ENCODE results near the gene ZNF425.
"Not testable (repeated sequence)": the region's sequence is repeated elsewhere in the genome, so short reads cannot be mapped to it uniquely, and the experiment has no call there.

Gene ZNF425

DNA sequence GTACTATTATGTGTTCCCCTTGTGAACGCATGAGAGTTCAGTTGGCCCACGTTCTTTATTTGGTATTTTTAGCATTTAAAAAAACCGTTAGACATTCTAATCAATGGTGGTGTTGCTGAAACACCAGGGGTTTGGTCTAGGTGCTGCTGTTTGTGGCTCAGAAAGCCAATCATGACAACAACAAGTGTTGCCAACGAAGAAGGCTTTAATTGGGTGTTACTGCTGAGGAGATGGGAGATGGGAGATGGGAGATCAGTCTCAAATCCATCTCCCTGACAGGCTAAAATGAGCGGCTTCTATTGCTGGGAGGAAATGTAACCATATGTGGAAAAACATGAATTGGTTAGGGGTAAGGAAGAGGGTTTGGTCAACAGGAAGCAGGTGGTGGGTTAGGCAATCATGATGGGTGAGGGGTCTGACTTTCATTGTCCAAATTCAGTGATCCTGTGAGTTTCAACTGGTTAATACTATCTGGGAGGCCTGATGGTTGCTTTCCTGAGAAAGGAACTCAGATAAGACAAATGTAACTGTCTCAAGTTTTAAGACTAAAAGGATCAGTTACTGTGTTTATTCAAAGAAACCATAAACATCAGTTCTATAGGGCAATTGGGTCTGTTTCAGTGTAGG, 4.6 kb upstream of the ZNF425 start:
- no peak for DNase-seq

DNA sequence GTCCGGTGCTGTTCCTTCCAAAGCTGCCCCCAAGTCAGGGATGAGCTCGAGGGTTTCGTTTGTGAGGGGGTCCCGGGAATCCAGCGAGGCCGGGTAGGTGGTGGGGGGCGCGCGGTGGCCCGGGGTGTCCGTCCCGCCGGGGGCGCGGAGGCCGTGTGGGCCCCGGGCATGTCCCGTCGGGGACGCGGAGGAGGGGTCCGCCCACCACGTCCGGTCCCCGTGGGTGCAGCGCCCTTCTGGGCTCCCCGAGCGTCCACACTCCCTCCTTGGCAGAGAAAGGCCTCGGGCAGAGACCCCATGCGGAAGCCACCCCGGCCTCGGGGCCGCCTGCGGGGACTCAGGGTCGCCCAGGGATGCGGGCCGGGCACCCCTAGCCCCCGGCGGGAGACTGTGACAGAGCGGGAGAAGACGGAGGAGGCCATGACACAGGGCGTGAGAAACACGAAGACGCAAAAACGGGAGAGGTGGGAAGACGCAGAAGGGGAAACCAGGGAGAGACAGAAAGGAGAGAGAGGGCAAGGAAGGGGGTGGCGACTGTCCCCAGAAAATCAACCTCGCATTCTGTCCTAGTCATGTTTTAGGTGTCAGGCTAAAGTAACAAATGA, 640 bp upstream of the ZNF425 start:
- DNase-seq = peak; percentile 37

DNA sequence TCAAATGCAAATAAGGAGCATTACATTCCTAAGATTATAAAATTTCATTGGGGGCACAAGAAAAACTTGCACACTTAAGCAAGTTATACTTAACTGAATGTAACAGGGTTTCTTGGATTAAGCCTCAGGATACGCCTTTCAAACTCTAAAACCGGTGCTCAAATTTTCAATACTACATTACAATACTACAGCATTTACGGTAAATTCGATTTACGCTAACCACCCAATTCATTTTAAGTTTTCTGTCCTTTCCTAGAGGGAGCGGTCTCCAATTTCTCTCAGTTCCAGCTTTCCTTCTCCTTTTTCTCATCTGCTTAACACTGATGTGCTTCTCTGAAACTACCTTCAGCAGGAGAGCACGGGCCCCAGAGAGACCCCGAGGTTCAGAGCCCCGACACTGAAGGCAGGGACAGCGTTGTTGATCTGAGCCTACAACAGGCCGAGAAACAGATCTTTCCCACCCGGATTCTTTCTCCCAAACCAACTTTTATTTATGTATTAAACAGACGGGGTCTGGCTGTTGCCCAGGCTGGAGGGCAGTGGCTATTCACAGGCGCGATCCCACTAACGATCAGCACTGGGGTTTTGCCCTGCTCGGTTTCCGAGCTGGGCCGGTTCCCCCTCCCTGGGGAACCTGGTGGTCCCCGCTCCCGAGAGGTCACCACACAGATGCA, 798 bp downstream of the ZNF425 start:
- no peak for DNase-seq

DNA sequence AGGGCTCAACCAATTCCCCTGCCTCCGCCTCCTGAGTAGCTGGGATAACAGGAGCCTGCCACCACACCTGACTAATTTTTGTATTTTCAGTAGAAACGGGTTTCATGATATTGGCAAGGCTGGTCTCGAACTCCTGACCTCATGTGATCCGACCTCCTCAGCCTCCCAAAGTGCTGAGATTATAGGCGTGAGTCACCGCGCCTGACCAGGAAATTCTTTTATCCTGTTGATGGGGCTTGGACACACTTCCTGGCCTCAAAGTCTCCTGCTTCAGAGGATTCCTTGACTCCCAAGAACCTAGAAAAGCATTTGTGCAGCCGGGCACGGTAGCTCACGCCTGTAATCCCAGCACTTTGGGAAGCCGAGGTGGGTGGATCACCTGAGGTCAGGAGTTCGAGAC, 16.2 kb downstream of the ZNF425 start:
- no peak for DNase-seq

DNA sequence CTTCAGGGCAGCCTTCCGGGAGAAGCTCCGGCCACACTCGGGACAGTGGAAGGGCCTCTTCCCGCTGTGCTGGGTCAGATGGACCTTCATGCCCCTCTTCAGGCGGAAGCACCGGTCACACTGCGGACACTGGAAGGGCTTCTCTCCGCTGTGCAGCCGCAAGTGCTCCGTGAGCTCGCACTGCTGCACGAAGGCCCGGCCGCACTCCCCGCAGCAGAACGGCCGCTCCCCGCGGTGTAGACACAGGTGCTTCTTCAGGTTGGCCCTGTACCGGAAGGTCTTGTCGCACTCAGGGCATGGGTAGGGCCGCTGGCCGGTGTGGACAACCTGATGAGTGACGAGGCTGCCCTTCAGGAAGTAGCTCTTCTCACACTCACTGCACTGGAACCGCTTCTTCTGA, 21.4 kb downstream of the ZNF425 start:
- no peak for DNase-seq

DNA sequence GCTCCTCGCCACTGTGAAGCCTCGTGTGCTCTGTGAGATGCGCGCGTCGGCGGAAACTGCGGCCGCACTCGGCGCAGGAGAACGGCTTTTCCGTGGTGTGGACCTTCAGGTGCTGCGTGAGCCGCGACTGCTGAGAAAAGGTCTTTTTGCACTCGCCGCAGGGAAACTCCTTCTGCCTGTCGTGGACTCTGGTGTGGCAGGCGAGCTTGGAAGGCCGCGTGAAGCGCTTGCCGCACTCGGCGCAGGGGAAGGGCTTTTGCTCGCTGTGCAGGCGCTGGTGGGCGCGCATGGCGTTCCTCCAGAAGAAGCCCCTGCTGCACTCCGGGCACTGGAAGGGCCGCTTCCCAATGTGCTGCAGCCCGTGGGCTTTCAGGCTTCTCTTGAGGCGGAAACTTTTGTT, 21.9 kb downstream of the ZNF425 start:
- no peak for DNase-seq

DNA sequence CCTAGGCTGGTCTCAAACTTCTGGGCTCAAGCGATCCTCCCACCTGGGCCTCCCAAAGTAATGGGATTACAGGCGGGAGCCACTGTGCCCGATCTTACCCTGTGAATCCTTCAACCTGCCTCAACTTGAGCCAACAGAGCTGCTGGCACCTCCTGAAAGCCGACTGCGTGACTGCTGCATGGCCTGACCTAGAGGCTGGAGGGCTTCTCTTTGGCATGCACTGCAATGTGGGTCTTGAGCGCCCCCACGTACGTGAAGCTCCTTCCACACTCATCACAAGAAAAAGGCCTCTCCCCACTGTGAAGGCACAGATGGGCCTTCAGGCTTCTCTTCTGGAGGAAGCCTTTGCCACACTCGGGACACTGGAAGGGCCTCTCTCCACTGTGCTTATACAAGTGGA, 22.7 kb downstream of the ZNF425 start:
- DNase-seq = no peak

DNA sequence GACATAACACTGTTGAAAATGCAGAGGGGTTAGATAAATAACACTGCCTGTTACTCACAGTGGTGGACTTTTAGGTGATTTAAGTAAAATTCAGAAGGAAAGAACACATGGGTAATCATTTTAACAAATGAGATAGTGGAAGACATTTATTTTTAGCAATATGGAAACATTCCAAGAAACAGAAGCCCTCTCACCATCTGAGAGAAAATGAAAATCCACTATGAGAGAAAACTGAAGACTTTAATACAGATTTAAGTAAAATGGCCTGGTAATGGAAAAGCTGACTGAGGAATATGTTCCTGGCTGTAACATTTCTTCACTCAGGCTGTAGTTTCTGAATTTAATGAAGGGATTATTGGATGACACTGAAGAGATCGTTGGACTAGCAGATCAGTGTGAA, 23.5 kb downstream of the ZNF425 start:
- DNase-seq = no peak

DNA sequence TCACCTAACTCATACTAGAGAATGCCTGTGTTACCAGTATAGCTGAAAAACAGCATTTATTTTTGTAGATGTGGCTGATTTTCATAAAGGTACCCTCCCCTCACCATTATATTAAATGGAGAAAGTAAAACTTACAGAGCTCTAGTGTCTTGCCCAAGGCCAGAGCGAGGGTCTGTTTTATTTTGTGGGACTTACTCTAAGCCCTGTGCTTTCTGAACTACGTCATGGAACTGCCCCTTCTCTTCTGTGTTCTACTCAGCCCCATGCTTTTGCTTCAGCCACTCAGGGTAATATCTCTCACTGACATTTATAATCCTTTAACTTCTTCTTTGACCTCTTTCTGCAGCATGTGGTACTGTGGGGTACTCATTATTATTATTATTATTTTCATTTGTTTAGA, 25.3 kb downstream of the ZNF425 start:
- DNase-seq = no peak

DNA sequence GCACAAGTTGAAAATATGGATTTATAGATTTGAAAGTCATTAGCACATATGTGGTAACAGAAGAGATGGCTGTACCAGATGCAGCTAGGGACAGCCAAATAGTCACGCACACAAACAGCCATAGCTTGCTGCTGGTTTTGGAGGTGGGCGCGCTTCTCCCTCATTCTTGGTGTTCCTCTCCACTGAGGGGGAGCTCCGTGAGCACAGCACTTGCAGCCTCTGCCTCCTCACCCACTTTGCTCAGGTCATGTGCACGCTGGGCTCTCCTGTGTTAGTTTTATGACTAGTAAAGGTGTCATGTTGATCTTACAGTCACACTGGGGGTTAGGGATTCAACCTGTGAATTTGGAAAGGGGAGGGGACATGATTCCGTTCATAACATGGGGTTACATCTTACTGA, 27.1 kb downstream of the ZNF425 start:
- DNase-seq = no peak

DNA sequence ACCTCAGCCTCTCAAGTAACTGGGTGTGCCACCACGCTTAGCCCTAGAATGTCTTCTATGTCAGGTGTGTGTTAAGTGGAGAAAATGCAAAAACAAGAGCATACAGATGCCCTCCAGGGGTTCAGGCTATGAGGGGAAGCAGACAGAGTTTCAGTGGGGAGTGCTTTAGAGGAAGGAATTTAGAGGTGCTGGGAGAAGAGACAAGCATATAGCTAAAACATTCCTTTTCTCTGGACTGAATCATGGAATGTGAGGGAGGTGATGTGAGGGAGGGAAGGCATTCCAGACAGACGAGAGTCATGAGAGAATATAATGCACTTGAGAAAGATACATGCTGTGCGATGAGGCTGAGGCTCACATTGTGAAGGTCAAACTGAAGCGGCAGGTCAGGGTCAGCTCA, 29.0 kb downstream of the ZNF425 start:
- no peak for DNase-seq

DNA sequence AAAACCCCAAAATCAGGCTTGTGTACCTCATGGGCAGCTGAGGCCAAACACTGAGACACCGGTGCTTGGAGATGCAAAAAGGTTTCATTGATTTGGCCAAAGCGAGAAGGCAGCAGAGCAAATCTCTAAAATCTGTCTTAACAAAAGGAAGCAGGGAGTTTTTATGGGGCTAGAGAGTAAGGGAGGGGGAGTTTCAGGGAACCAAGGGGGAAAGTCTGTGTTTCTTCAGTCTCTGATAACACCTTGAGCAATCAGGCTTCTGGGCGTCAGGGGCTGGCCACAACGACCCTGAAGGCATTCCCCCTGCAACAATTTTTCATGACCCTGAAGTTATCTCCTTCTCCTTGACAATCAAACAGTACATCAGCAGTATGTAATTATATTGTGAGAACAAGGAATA, 32.9 kb downstream of the ZNF425 start:
- DNase-seq = no peak

DNA sequence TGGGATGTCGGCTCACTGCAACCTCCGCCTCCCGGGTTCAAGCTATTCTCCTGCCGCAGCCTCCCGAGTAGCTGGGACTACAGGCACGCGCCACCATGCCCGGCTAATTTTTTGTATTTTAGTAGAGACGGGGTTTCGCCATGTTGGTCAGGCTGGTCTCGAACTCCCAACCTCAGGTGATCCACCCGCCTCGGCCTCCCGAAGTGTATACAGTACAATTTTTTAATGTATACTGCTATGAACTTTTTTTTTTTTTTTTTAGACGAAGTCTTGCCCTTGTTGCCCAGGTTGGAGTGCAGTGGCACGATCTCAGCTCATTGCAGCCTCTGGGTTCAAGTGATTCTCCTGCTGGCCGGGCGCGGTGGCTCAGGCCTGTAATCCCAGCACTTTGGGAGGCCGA, 33.9 kb downstream of the ZNF425 start:
- DNase-seq = not testable (repeated sequence)

DNA sequence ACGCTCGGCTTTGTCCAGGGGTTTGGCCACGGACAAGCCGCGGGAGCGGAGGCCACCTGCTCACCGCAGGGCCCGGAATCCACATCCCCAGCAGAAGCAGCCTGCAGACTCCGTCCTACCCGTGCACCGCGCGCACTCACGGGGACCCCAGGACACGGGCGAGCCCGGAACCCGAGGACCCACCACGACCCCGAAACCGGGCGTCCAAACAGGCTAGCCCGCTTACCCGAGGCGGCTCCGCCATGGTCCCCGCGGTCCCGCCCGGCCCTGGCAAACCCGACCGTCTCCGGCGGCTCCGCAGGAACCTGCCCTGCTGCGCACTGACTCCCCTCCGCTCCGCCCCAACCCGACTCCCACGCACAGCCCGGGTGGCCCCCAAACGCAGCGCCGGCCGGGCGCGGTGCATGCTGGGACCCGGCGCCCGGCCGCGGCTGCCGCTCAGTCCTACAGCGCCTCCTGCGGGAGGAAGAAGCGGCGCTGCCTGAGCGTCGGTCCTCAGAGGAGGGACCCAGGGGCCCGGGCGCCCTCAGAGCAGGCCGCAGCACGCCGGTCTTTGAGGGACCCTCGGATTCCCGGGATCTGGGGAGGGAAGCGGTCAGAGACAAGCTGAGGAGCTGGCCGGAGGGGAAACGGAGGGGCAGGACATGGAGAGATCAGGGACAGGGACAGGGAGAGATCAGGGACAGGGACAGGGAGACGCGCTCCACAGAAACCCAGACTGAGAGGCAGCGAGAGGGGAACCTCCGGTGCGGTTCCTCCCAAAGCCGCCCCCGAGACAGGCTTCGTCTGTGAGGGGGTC, 35.5 kb downstream of the ZNF425 start, which contains the start of gene ZNF786:
TSS of gene ZNF786 (minus strand) at position 322 of the 799 bp plus-strand sequence. CDS start at position 244, 78 bp downstream.
- DNase-seq = peak; percentile 89

DNA sequence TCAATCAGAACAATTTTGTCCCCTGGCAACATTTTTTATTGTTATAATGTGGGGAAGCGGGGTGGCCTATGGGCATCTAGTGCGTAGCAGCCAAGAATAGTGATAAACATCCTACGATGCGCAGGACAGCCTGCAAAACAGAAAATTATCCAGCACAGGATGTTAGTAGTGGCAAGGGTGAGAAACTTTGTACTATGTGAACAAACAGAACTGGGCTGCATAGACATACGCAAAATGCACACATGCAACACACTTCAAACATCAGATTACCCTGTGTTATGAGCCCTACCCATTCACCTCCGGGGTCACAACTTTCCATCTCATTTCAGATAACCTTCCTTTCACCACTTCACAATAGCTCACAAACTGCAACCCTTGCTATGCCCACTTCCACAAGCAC, 38.7 kb downstream of the ZNF425 start:
- DNase-seq = no peak

DNA sequence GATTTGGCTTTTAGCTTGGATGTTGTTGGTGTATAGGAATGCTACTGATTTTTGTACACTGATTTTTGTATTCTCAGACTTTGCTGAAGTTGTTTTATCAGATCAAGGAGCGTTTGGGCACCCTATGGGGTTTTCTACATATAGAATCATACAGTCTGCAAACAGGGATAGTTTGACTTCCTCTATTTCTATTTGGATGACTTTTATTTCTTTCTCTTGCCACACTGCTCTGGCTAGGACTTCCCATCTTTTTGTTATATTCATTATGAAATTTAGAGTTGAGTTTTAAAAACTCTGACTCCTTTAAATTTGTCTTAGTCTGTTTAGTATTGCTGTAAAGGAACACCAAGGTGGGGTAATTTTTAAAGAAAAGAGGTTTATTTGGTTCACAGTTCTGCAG, 40.3 kb downstream of the ZNF425 start:
- no peak for DNase-seq

DNA sequence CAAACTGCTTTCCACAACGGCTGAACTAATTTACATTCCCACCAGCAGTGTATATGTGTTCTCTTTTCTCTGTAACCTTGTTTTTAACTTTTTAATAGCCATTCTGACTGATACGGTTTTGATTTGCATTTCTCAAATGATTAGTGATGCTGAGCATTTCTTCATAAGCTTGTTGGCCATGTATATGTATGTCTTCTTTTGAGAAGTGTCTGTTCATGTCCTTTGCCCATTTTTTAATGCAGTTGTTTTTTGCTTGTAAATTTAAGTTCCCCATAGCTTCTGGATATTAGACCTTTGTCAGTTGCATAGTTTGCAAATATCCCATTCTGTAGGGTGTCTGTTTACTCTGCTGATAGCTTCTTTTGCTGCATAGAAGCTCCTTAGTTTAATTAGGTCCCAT, 41.7 kb downstream of the ZNF425 start:
- no peak for DNase-seq

DNA sequence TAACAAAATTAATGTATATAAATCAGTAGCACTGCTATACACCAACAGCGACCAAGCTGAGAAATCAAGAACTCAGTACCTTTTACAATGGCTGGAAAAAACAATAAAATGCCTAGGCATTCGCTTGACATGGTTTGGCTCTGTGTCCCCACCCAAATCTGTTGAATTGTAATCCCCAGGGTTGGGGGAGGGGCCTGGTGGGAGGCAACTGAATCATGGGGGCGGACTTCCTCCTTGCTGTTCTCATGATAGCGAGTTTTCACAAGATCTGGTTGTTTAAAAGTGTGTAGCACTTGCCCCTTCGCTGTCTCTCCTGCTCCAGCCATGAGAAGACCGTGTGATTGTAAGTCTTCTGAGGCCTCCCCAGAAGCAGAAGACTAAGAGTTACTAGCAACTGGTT, 44.2 kb downstream of the ZNF425 start:
- DNase-seq = no peak

DNA sequence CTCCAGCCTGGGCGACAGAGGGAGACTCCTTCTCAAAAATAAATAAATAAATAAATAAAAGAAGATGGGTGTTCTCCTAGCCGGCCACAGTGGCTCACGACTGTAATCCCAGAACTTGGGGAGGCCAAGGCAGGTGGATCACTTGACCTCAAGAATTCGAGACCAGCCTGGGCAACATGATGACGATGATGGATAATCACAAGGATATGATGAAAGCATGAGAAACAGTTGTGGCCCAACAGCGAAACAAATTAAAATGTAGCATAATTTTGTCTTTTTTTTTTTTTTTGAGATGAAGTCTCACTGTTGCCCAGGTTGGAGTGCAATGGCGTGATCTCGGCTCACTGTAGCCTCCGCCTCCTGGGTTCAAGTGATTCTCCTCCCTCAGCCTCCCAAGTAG, 48.5 kb downstream of the ZNF425 start:
- no peak for DNase-seq

DNA sequence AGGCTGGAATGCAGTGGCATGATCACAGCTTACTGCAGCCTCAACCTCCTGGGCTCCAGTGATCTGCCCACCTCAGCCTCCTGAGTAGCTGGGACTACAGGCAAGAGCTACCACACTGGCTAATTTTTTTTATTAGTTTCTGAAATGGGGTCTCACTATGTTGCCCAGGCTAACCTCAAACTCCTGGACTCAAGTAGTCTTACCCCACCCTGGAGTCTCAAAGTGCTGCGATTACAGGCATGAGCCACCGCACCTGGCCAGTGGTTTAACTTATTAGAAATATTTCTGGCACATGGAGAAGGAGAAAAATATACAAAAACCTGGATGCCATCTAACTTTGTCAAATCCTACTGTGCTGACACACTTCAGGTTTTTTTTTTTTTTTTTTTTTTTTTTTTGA, 50.8 kb downstream of the ZNF425 start:
- no peak for DNase-seq

DNA sequence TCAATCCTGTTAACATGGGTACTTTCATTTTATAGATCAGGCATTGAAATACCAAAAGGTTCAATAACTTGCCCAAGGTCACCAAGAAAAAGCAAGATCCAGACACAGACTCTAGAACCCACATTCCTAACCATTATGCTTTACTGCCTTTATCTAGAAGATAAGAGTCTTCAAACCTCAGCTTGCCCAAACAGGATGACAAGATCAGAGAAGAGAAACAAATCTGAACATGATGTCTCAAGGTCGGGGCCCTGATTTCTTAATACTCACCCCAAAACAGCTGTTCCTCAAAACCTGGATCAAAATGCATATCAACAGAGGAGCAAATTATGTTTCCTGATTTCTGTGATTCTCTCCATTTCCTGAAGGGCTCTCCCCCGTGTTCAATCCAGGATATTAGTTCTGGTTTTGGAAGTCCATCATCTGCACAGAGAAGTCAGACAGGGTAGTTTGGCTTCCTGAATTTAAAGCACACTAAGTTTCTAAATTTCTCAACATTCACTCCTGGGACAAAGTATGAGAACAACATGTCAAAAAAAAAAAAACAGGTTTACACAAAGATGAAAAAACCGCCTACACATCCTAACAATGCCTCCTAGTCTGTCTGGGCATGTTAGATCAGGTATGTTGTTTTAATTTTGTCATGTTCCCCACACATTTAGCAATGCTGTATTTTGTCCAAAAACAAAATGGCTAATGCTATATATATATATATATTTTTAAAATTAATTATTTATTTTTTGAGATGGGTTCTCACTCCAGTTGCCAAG, 51.8 kb downstream of the ZNF425 start:
- DNase-seq = no peak

DNA sequence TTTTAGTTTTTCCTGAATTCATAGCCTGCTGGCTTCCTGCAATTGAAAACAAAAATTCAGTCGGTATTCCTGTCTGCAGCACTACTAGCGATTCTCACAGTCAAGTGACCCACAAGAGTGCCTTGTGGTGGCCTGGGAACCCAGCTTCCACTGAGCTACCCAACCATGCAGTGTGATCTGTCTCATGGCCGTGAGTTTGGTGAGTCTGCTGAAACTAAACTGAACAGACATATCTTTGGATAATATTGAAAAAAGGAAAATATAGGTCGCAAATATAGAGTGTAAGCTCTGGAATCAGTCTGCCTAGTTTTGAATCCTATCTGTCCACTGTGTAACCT, 53.7 kb downstream of the ZNF425 start:
- no peak for DNase-seq
